NCI-H345 (cell line): ENCODE results near the gene IMPA2.
"Not testable (repeated sequence)": the region's sequence is repeated elsewhere in the genome, so short reads cannot be mapped to it uniquely, and the experiment has no call there.

ENCODE experiments used
- DNase-seq: peaks from one replicate; lab custom pipeline; 2025; lab: John Stamatoyannopoulos, UW

IMPA2 gene

DNA sequence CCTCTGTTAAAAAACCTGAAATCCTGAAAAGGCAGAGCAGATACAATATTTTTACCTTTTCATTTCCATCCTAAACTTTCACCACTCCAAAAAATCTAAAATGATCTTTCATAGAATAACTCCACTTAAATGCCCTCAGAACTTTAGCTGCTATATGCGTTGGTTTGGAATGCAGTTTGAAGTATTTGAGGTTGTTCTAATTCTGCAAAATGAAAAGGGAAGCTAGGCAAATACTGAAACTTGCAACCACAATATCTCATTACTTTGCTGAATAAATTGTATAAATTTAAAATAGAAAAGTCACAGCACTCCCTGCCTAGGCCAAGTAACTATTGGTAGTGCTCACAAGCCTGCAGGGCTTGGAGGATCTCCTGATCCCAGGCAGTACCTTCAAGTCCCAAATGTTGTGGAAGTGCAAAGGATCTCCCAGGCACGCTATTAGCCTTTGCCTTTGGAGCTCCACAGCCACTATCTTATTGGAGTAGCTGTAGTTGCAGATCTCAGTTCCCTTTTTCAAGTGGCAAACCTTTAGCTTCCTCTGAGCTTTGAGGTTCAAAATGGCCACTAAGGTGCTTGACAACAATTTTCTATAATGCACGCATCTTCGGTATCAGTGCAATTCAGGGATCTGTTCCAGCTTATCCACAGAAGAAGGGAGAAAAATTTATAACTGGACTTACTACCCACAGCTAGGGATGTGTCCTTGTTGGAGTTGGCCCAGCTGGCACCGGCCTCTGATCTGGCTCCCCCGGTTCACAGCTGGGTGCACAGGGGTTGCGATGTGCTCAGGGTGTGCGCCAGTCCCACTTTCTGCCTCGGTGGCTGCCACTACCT, 68.9 kb downstream of the IMPA2 start:
- no peak for DNase-seq

DNA sequence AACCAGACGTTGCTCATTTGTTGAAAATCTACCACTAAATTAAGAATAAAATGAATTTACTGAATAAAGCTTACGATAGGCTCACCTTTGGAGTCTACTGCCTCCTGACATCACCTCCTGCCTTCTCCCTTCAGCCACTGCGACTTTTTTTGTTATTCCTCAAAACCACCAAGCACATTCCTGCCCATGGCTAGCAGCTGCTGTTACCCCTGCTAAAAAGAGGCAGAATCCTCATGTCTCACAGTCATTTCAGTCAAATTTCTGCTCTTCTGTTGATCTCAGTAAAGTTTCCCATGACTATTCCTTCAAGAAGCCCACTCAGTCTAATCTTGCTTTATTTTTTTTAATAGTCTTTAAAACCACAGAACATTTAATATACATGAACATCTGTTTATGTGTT, 71.6 kb downstream of the IMPA2 start:
- DNase-seq: no peak

GRCh38 chr18:12053289-12053688, 72.0 kb downstream of the IMPA2 start:
- DNase-seq: no peak

- no peak for DNase-seq
These were observed 75.0 kb downstream of the IMPA2 start for GRCh38 chr18:12056034-12056883.

DNA sequence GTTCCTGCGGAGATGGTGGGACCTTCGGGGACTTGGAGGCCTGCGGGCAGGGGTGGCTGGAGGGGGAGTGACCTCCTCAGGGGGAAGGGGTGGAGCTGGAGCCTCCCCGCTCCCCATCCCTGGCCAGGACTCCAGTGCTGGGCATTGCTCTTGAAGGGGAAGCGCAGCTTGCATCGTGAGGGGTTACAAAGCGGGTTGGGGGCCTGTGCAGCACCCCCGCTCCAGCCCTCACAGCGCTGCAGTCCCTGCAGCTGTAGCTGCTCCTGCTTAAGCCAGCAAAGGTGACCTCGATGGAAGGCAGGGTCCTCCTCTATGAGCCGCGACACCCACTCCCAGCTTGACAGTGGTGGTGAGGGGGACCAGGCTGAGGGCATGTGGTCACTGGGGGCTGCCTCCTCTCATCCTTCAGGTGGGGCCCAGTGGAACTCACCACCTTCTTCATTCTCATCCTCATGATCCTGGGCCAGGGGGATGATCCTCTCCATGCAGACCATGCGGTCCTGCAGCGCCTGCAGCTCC, 75.6 kb downstream of the IMPA2 start:
- no peak for DNase-seq

GRCh38 chr18:12057419-12058039, 76.2 kb downstream of the IMPA2 start:
- DNase-seq: no peak

- no peak for DNase-seq
These were observed 78.3 kb downstream of the IMPA2 start for GRCh38 chr18:12059334-12060181.

GRCh38 chr18:12060182-12060870, 79.0 kb downstream of the IMPA2 start:
- DNase-seq: no peak

DNA sequence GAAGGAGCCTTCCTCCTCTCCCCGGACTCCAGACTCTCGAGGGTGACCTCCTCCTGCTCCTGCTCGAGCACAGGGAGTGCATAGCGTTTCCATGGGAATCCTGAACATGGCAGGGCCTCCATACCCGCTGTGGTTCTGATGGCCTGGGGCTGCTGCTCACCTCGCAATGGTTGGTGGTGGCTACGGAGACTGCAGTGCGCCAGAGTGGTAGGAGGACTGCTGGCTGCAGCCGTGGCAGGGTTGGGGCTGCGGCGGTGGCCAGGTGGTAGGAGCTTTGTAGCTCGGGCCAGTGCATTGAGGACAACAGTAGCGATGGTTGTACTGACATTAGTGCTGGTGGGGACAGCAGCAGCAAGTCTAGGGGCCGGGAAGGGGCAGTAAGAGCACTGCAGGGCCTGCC, 80.4 kb downstream of the IMPA2 start:
- DNase-seq: no peak

- DNase-seq: no peak
These were observed 81.7 kb downstream of the IMPA2 start for GRCh38 chr18:12062974-12063373.

- no peak for DNase-seq
These were observed 82.9 kb downstream of the IMPA2 start for GRCh38 chr18:12064086-12064763.

DNA sequence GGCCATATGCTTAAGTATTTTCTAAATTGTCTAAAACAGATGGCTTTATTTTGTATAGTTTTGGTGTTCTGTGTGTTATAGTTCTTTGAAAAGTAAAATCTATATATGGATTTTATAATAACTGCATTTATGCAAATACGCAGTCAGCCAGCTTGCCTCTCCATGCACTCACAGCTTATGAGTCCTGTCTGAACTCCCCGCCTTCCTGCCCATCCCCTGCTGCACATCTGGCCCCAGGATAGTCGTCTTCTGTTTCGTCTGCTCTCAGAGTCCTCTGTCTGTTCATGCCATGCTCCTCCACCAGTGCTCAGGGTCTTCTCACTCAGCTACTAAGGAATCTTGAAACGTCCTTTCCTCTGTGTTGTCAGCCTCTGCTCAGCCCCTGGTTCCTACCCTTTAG, 84.1 kb downstream of the IMPA2 start:
- DNase-seq: no peak

GRCh38 chr18:12066910-12067511, 85.7 kb downstream of the IMPA2 start:
- no peak for DNase-seq

- DNase-seq: no peak
These were observed 86.4 kb downstream of the IMPA2 start for GRCh38 chr18:12067671-12068070.

- DNase-seq: not testable (repeated sequence)
These were observed 87.1 kb downstream of the IMPA2 start for GRCh38 chr18:12068316-12068949.

DNA sequence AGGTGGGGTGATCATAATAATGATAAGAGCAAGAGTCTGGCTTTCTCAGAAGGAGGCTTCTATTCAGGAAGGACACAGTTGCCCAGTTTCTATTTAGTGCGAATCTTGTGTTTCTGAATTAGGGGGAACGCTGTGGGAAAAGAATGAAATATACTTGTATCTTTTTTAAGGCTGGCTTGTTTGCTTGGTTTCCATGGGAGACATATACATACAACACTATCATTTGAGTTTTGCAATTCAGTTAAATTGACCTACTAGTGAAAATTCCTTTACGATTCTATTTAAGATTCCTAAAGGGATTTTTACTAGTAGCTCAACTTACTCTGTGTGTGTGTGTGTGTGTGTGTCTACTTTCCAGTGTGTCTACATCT, 87.6 kb downstream of the IMPA2 start:
- DNase-seq: no peak

GRCh38 chr18:12071066-12071465, 89.8 kb downstream of the IMPA2 start:
- DNase-seq: not testable (repeated sequence)

DNA sequence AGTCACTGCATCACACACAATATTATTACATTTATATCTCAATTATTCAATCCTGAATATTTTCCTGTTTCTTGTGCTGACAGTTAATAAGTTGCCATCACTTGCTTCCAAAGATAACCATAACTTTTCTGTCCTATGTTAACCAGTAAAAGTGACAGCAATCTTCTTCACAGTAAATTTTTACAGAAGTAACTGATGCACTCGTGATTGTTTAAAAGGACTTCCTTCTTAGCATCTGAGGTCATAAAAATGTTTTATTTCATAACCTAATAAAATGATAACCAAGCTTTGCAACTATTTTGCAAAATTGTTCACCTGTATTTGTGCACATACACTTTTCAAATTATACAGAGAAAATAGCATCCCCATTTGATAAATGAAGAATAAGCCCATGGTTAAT, 91.7 kb downstream of the IMPA2 start:
- no peak for DNase-seq

DNA sequence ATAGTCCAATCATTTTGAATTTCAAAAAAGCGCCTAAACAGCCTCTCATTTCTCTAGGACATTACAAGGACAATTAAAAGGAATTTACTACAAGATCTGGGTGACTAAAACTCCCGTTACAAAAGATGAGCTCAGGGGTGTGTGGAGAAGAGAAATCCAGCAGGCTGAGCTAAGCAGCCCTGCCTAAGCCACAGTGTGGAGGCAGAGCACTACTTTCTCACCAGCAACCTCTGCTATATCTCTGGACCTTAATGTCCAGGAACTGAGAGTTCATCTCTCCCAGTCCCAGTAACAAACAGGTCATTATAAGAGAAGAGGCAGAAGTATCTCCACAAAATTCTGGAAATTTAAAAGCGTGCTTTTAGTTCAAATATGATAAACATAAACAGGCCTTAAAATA, 93.4 kb downstream of the IMPA2 start:
- DNase-seq: no peak
